Thoracic aorta (tissue), 2 donors: ENCODE data around the gene CD47. TPM values are rescaled to one million over a fixed set of nuclear protein-coding genes. Genes with fewer than 3 reads are reported as not detected.

Experiments used
- ATAC-seq: fragments of 150-250 bp; one replicate; pipeline ENCODE4 v1.8.0; 2017; ENCODE audit warnings: low read depth; ENCODE audit not compliant: insufficient number of reproducible peaks, low FRiP score
- DNase-seq: peaks from one replicate; pipeline ENCODE4 v3.0.0-alpha.2; 2020; ENCODE audit warnings: low spot score
- H3K27ac ChIP-seq, 2 donors: fragments of 200-600 bp; sonication (generic); 1 replicate in 1 of 2; 2 replicates in 1 of 2; pipeline ENCODE4 v1.5.1; 2016; ENCODE audit warnings: mild to moderate bottlenecking in 2 of 2, moderate library complexity in 2 of 2
- H3K27me3 ChIP-seq: fragments of 200-600 bp; sonication (generic); replicated peaks from 2 replicates; pipeline ENCODE4 v1.6.0; 2016; ENCODE audit warnings: mild to moderate bottlenecking; ENCODE audit not compliant: insufficient read depth
- H3K36me3 ChIP-seq: fragments of 200-600 bp; sonication (generic); one replicate; pipeline ENCODE4 v1.5.1; 2016
- H3K4me1 ChIP-seq, 2 donors: fragments of 200-600 bp; sonication (generic); 1 replicate in 1 of 2; 2 replicates in 1 of 2; pipeline versions ENCODE4 v1.5.1 to v1.6.0; 2016; ENCODE audit warnings: low read depth in 2 of 2, mild to moderate bottlenecking in 1 of 2; ENCODE audit not compliant: control insufficient read depth in 1 of 2
- H3K4me3 ChIP-seq: fragments of 200-600 bp; sonication (generic); 2 replicates; pipeline ENCODE4 v1.5.1; 2016; ENCODE audit warnings: mild to moderate bottlenecking
- H3K9me3 ChIP-seq: fragments of 200-600 bp; sonication (generic); 2 replicates; pipeline ENCODE4 v1.5.1; 2016
- CTCF ChIP-seq: fragments of 200-600 bp; sonication (generic); IDR thresholded peaks from one replicate; pipeline ENCODE4 v1.5.1; 2019; ENCODE audit warnings: antibody characterized with exemption
- total RNA-seq, 2 donors: library from RNA; depleted of rRNA; stranded (reverse); fragments of >200 nt; gene quantifications; one replicate each; pipeline versions ENCODE4 v1.1.0 to v1.2.3, GENCODE V29; 2016

CD47 gene
- total RNA-seq, 2 donors from 2014 or later: 70.1 to 80.4 TPM

DNA sequence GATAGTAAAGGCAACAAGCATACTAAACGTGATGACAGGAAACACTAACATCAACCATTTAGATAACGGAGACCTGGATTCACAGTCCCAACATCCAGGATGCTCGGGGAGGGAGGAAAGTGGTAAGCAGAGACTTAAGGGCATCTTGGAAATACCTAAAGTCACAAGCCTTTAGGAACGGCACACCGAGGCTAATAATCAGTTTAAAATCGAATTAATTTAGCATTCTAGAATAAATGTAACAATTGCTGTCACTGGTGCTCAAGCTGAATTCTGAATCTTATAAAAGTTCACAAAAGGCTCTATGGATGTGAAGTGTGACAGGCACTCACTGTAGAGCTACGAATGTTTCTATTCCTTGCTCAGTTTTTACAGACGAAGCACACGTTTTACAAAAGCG, 1.3 kb downstream of the CD47 start:
- peak overlapping the region in 1 of 2 donors; percentile 85 for H3K27ac ChIP-seq
- no peak for TF ChIP-seq CTCF
- peak overlapping the region; percentile 97 for H3K4me3 ChIP-seq
- no peaks in the 10 kb centered on the region for H3K27me3 ChIP-seq
- ATAC-seq: no peak
- no peaks in the 10 kb centered on the region for H3K36me3 ChIP-seq
- H3K4me1 ChIP-seq: peaks cover 15 to 25% of the 10 kb centered on the region in 2 donors
- no peak for DNase-seq
- no peaks in the 10 kb centered on the region for H3K9me3 ChIP-seq

- Histone ChIP-seq H3K4me1 (peaks cover 15 to 32% of the 10 kb centered on the region in 2 donors), H3K4me3 (peak overlapping the region; percentile 97), H3K27me3 (no peaks in the 10 kb centered on the region), H3K9me3 (no peaks in the 10 kb centered on the region), H3K36me3 (no peaks in the 10 kb centered on the region), H3K27ac (no peak overlapping the region)
- ATAC-seq (no peak), DNase-seq (no peak)
- TF ChIP-seq CTCF: no peak
Observed at GRCh38 chr3:108088697-108089096, 2.1 kb downstream of the CD47 start.

- Histone ChIP-seq H3K4me3 (peak overlapping the region; percentile 97), H3K27ac (no peak overlapping the region), H3K36me3 (no peaks in the 10 kb centered on the region), H3K27me3 (no peaks in the 10 kb centered on the region), H3K4me1 (peaks cover 15 to 32% of the 10 kb centered on the region in 2 donors), H3K9me3 (no peaks in the 10 kb centered on the region)
- no peak for DNase-seq
- TF ChIP-seq CTCF: no peak
- no peak for ATAC-seq
Observed at GRCh38 chr3:108088146-108088545, 2.7 kb downstream of the CD47 start.

GRCh38 chr3:108086653-108087052, 4.2 kb downstream of the CD47 start:
- Histone ChIP-seq H3K9me3 (no peaks in the 10 kb centered on the region), H3K4me3 (no peak overlapping the region), H3K4me1 (peaks cover 15 to 40% of the 10 kb centered on the region in 2 donors), H3K36me3 (no peaks in the 10 kb centered on the region), H3K27ac (no peak overlapping the region), H3K27me3 (no peaks in the 10 kb centered on the region)
- DNase-seq (no peak), ATAC-seq (no peak)
- TF ChIP-seq CTCF: no peak

- H3K36me3 ChIP-seq: no peaks in the 10 kb centered on the region
- DNase-seq (no peak), ATAC-seq (no peak)
- no peak overlapping the region for H3K4me3 ChIP-seq
- no peaks in the 10 kb centered on the region for H3K27me3 ChIP-seq
- H3K9me3 ChIP-seq: no peaks in the 10 kb centered on the region
- H3K4me1 ChIP-seq: peaks cover 15 to 39% of the 10 kb centered on the region in 2 donors
- no peak for TF ChIP-seq CTCF
- no peak overlapping the region for H3K27ac ChIP-seq
Observed at GRCh38 chr3:108085810-108086350, 5.0 kb downstream of the CD47 start.
